Suppressor macrophage treated with lipopolysaccharide for 4 hours (primary cell): Measurements from ENCODE around the gene PDE9A.
"Not testable (repeated sequence)": the region's sequence is repeated elsewhere in the genome, so short reads cannot be mapped to it uniquely, and the experiment has no call there.

Source experiments
- DNase-seq: peaks from one replicate; pipeline ENCODE4 v3.0.0-alpha.2; 2020

The PDE9A gene

GRCh38 chr21:42809171-42809570 lies 155.8 kb downstream of the PDE9A start:
- no peak for DNase-seq

- DNase-seq, result no peak
Measured at GRCh38 chr21:42809577-42810475, 156.4 kb downstream of the PDE9A start.

GRCh38 chr21:42811960-42812359 lies 158.5 kb downstream of the PDE9A start:
- no peak for DNase-seq

- DNase-seq, result not testable (repeated sequence)
Measured at GRCh38 chr21:42812528-42813241, 159.3 kb downstream of the PDE9A start.

- no peak for DNase-seq
Measured at GRCh38 chr21:42815217-42815616, 161.8 kb downstream of the PDE9A start.

- peak; percentile 60 for DNase-seq
Measured at GRCh38 chr21:42818328-42818749, 164.9 kb downstream of the PDE9A start.

- no peak for DNase-seq
Measured at GRCh38 chr21:42819861-42820615, 166.6 kb downstream of the PDE9A start.

GRCh38 chr21:42820616-42821465 lies 167.4 kb downstream of the PDE9A start:
- no peak for DNase-seq
